OCI-LY1 (cell line): ENCODE results near the gene RNF167.

ENCODE experiments used
- H2AFZ ChIP-seq: fragments of 200-600 bp; sonication (generic), shearing (Covaris generic); 2 replicates; pipeline ENCODE4 v1.6.0; 2014; ENCODE audit warnings: antibody characterized with exemption, mild to moderate bottlenecking, low read length
- H3F3A ChIP-seq: fragments of 200-600 bp; sonication (generic), shearing (Covaris generic); 2 replicates; pipeline ENCODE4 v1.6.0; 2014; ENCODE audit warnings: mild to moderate bottlenecking, antibody characterized with exemption, low read length, moderate library complexity; ENCODE audit not compliant: insufficient read depth
- H3K27ac ChIP-seq: fragments of 200-600 bp; sonication (generic); 2 replicates; pipeline ENCODE4 v1.5.1; 2014; ENCODE audit warnings: low read length, mixed run types, mild to moderate bottlenecking, low read depth; ENCODE audit not compliant: poor library complexity, severe bottlenecking
- H3K27me3 ChIP-seq: fragments of 200-600 bp; sonication (generic); 2 replicates; pipeline ENCODE4 v1.6.0; 2014; ENCODE audit warnings: antibody characterized with exemption, mild to moderate bottlenecking, low read length, moderate library complexity; ENCODE audit not compliant: insufficient read depth
- H3K36me3 ChIP-seq: fragments of 200-600 bp; sonication (generic); 2 replicates; pipeline ENCODE4 v1.6.1; 2014; ENCODE audit warnings: mild to moderate bottlenecking, antibody characterized with exemption, low read length, moderate library complexity, mixed read lengths; ENCODE audit not compliant: insufficient read depth
- H3K4me1 ChIP-seq: fragments of 200-600 bp; sonication (generic); 2 replicates; pipeline ENCODE4 v1.5.1; 2014; ENCODE audit warnings: mild to moderate bottlenecking, low read length, moderate library complexity; ENCODE audit not compliant: insufficient read depth, severe bottlenecking
- H3K4me2 ChIP-seq: fragments of 200-600 bp; sonication (generic), shearing (Covaris generic); 2 replicates; pipeline ENCODE4 v1.6.1; 2014; ENCODE audit warnings: low read length
- H3K4me3 ChIP-seq: fragments of 200-600 bp; sonication (generic); 2 replicates; pipeline ENCODE4 v1.5.1; 2014; ENCODE audit warnings: low read length, low read depth, mild to moderate bottlenecking, mixed read lengths; ENCODE audit not compliant: poor library complexity, severe bottlenecking
- H3K79me2 ChIP-seq: fragments of 200-600 bp; shearing (Covaris generic); 2 replicates; pipeline ENCODE4 v1.6.1; 2016; ENCODE audit warnings: mixed run types, low read length, mixed read lengths; ENCODE audit not compliant: insufficient read depth
- H3K9ac ChIP-seq: fragments of 200-600 bp; sonication (generic), shearing (Covaris generic); 2 replicates; pipeline ENCODE4 v1.6.1; 2014; ENCODE audit warnings: mild to moderate bottlenecking, low read length, mixed read lengths
- H3K9me2 ChIP-seq: fragments of 200-600 bp; sonication (generic), shearing (Covaris generic); 2 replicates; pipeline ENCODE4 v1.6.1; 2014; ENCODE audit warnings: low read depth, mild to moderate bottlenecking, low read length, mixed read lengths
- H3K9me3 ChIP-seq: fragments of 200-600 bp; shearing (Covaris generic); 2 replicates; pipeline ENCODE4 v1.6.1; 2014; ENCODE audit warnings: low read length, mixed read lengths
- H4K20me1 ChIP-seq: fragments of 200-600 bp; sonication (generic), shearing (Covaris generic); 2 replicates; pipeline ENCODE4 v1.6.0; 2016; ENCODE audit warnings: mild to moderate bottlenecking, low read length; ENCODE audit not compliant: insufficient read depth
- CTCF ChIP-seq: fragments of 200-600 bp; sonication (generic), shearing (Covaris generic); IDR thresholded peaks from 2 replicates; pipeline ENCODE4 v1.5.1; 2017; ENCODE audit warnings: mild to moderate bottlenecking, antibody characterized with exemption, low read length, moderate library complexity, mixed read lengths
- EZH2 ChIP-seq: fragments of 200-600 bp; sonication (generic), shearing (Covaris generic); IDR thresholded peaks from 2 replicates; pipeline ENCODE4 v1.8.0; 2017; ENCODE audit warnings: borderline replicate concordance, mixed run types, mild to moderate bottlenecking, antibody characterized with exemption, low read length, moderate library complexity, mixed read lengths

RNF167 gene

GRCh38 chr17:4948166-4948930 is 8.3 kb downstream of the RNF167 start, which contains the start of gene PFN1:
TSS of gene PFN1 (minus strand) at chr17:4948530. CDS start at chr17:4948394, 136 bp downstream.
- Histone ChIP-seq H3K36me3 (peaks cover 46% of the 10 kb centered on the region), H3K9ac (peak within 1 kb of the TSS; percentile 92), H3K4me1 (peaks cover 55% of the 10 kb centered on the region), H3K4me2 (peak within 1 kb of the TSS; percentile 94), H3K79me2 (peaks cover 9% of the 10 kb centered on the region), H3K9me2 (no peaks in the 10 kb centered on the region), H3K27me3 (no peaks in the 10 kb centered on the region), H4K20me1 (no peaks in the 10 kb centered on the region), H3K27ac (peak within 1 kb of the TSS; percentile 100), H3F3A (peaks cover 18% of the 10 kb centered on the region), H3K4me3 (peak within 1 kb of the TSS; percentile 84), H2AFZ (no peak within 1 kb of the TSS), H3K9me3 (no peaks in the 10 kb centered on the region)
- TF ChIP-seq CTCF, result no peak
- TF ChIP-seq EZH2, result no peak

GRCh38 chr17:4948931-4949320 is 8.9 kb downstream of the RNF167 start:
- peak overlapping the region; percentile 84 for H3K4me3 ChIP-seq
- TF ChIP-seq EZH2 (no peak), CTCF (no peak)
- peak overlapping the region; percentile 100 for H3K27ac ChIP-seq
- H3K36me3 ChIP-seq, result peaks cover 40% of the 10 kb centered on the region
- H3K4me1 ChIP-seq, result peaks cover 49% of the 10 kb centered on the region
- no peak overlapping the region for H2AFZ ChIP-seq
- H3K9me3 ChIP-seq, result no peaks in the 10 kb centered on the region
- H3F3A ChIP-seq, result peaks cover 14% of the 10 kb centered on the region
- no peaks in the 10 kb centered on the region for H3K9me2 ChIP-seq
- H3K9ac ChIP-seq, result peak overlapping the region; percentile 92
- no peaks in the 10 kb centered on the region for H4K20me1 ChIP-seq
- no peaks in the 10 kb centered on the region for H3K27me3 ChIP-seq
- peak overlapping the region; percentile 94 for H3K4me2 ChIP-seq
- peaks cover 9% of the 10 kb centered on the region for H3K79me2 ChIP-seq

- H3K4me1 ChIP-seq, result peaks cover 43% of the 10 kb centered on the region
- TF ChIP-seq EZH2 (no peak), CTCF (no peak)
- H2AFZ ChIP-seq, result no peak overlapping the region
- no peaks in the 10 kb centered on the region for H3K9me3 ChIP-seq
- no peaks in the 10 kb centered on the region for H3K27me3 ChIP-seq
- peak overlapping the region; percentile 94 for H3K4me2 ChIP-seq
- no peaks in the 10 kb centered on the region for H4K20me1 ChIP-seq
- H3K9me2 ChIP-seq, result no peaks in the 10 kb centered on the region
- H3K27ac ChIP-seq, result peak overlapping the region; percentile 100
- H3F3A ChIP-seq, result peaks cover 9% of the 10 kb centered on the region
- H3K9ac ChIP-seq, result peak overlapping the region; percentile 92
- peak overlapping the region; percentile 84 for H3K4me3 ChIP-seq
- peaks cover 9% of the 10 kb centered on the region for H3K79me2 ChIP-seq
- H3K36me3 ChIP-seq, result peaks cover 36% of the 10 kb centered on the region
Observed at GRCh38 chr17:4949321-4950074, 9.4 kb downstream of the RNF167 start.
